Endothelial cell (in vitro differentiated cells): ENCODE data around the gene MCM10. TPM values are rescaled to one million over a fixed set of nuclear protein-coding genes. Genes with fewer than 3 reads are reported as not detected.
A peak's percentile ranks its signal among the peaks of the same experiment; 100 is the strongest.
"Not testable (repeated sequence)": the region's sequence is repeated elsewhere in the genome, so short reads cannot be mapped to it uniquely, and the experiment has no call there.

Experiments used
- DNase-seq: peaks from one replicate; pipeline ENCODE4 v3.0.0; 2021; ENCODE audit warnings: low spot score
- H3K27ac Mint-ChIP-seq: one replicate; pipeline ENCODE4 v1.8.0; 2021; ENCODE audit warnings: mixed read lengths, inconsistent platforms; ENCODE audit not compliant: unreplicated experiment
- H3K27me3 Mint-ChIP-seq: one replicate; pipeline ENCODE4 v1.8.0; 2021; ENCODE audit warnings: mild to moderate bottlenecking, moderate library complexity, mixed read lengths, inconsistent platforms; ENCODE audit not compliant: unreplicated experiment
- H3K36me3 Mint-ChIP-seq: one replicate; pipeline ENCODE4 v1.8.0; 2021; ENCODE audit warnings: mild to moderate bottlenecking, low read depth, mixed read lengths, inconsistent platforms; ENCODE audit not compliant: unreplicated experiment
- H3K4me1 Mint-ChIP-seq: one replicate; pipeline ENCODE4 v1.8.0; 2021; ENCODE audit warnings: mild to moderate bottlenecking, mixed read lengths, inconsistent platforms; ENCODE audit not compliant: unreplicated experiment
- H3K4me3 Mint-ChIP-seq: one replicate; pipeline ENCODE4 v1.8.0; 2021; ENCODE audit warnings: mild to moderate bottlenecking, mixed read lengths, inconsistent platforms; ENCODE audit not compliant: unreplicated experiment
- H3K9me3 Mint-ChIP-seq: one replicate; pipeline ENCODE4 v1.8.0; 2021; ENCODE audit warnings: mixed read lengths, inconsistent platforms; ENCODE audit not compliant: unreplicated experiment
- total RNA-seq: library from RNA; stranded (reverse); fragmentation: NEBNext Ultra II Directional; extraction: Animal tissue kit (Norgen Biotek cat#: 25700); gene quantifications from one replicate; pipeline ENCODE4 v1.2.1, GENCODE V29; 2021; ENCODE audit not compliant: unreplicated experiment
- TF ChIP-seq, protein P1 (sequence below): fragments of 200-600 bp; sonication (generic); IDR thresholded peaks from one replicate; pipeline ENCODE4 v1.5.0; 2021; ENCODE audit warnings: antibody characterized with exemption; ENCODE audit not compliant: unreplicated experiment

MCM10 gene
- total RNA-seq, 1 donor from 2014 or later: 7.0 TPM

DNA sequence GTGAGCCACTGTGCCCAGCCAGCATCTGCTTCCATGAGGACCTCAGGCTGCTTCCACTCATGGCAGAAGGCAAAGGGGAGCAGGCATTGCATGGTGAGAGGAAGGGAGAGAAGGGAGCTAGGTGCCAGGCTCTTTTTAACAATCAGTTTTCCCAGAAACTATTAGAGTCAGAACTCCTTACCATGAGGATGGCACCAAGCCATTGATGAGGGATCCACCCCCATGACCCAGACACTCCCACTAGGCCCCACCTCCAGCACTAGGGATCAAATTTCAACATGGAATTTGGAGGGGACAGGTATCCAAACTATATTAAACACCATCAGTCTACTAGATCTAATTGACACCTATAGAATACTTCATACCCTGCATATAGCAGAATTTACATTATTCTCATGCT, 14.2 kb upstream of the MCM10 start:
- no peak for DNase-seq
- no peak overlapping the region for H3K4me3 Mint-ChIP-seq
- no peaks in the 10 kb centered on the region for H3K9me3 Mint-ChIP-seq
- no peaks in the 10 kb centered on the region for H3K36me3 Mint-ChIP-seq
- TF ChIP-seq, protein P1, sequence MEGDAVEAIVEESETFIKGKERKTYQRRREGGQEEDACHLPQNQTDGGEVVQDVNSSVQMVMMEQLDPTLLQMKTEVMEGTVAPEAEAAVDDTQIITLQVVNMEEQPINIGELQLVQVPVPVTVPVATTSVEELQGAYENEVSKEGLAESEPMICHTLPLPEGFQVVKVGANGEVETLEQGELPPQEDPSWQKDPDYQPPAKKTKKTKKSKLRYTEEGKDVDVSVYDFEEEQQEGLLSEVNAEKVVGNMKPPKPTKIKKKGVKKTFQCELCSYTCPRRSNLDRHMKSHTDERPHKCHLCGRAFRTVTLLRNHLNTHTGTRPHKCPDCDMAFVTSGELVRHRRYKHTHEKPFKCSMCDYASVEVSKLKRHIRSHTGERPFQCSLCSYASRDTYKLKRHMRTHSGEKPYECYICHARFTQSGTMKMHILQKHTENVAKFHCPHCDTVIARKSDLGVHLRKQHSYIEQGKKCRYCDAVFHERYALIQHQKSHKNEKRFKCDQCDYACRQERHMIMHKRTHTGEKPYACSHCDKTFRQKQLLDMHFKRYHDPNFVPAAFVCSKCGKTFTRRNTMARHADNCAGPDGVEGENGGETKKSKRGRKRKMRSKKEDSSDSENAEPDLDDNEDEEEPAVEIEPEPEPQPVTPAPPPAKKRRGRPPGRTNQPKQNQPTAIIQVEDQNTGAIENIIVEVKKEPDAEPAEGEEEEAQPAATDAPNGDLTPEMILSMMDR: no peak
- no peaks in the 10 kb centered on the region for H3K4me1 Mint-ChIP-seq
- no peaks in the 10 kb centered on the region for H3K27me3 Mint-ChIP-seq
- no peak overlapping the region for H3K27ac Mint-ChIP-seq

DNA sequence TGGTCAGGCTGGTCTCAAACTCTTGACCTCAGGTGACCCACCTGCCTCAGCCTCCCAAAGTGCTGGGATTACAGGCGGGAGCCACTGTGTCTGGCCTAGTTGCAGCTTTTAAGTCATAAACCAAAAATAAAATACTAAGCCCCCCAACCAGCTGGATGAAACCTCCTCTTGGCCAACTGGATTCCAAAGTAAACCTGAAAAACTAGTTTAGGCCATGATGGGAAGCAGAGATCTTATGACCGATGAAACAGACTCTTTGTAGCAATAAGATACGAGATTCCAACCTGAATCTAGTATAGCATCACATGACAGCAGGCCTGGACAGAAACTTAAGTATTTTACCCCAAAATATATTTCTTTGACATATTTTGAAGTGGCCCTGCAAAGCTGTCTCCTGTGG, 9.1 kb upstream of the MCM10 start:
- no peak for DNase-seq
- Mint-ChIP-seq H3K9me3 (no peaks in the 10 kb centered on the region), H3K4me3 (no peak overlapping the region), H3K36me3 (no peaks in the 10 kb centered on the region), H3K27me3 (no peaks in the 10 kb centered on the region), H3K4me1 (no peaks in the 10 kb centered on the region), H3K27ac (no peak overlapping the region)
- TF ChIP-seq, protein P1: no peak

DNA sequence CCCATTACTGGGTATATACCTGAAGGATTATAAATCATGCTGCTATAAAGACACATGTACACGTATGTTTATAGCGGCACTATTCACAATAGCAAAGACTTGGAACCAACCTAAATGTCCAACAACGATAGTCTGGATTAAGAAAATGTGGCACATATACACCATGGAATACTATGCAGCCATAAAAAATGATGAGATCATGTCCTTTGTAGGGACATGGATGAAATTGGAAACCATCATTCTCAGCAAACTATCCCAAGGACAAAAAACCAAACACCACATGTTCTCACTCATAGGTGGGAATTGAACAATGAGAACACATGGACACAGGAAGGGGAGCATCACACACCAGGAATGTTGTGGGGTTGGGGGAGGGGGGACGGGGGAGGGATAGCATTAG, 5.5 kb upstream of the MCM10 start:
- H3K36me3 Mint-ChIP-seq, H3K4me1 Mint-ChIP-seq, H3K27ac Mint-ChIP-seq, DNase-seq, H3K4me3 Mint-ChIP-seq, H3K9me3 Mint-ChIP-seq, H3K27me3 Mint-ChIP-seq: not testable (repeated sequence)

DNA sequence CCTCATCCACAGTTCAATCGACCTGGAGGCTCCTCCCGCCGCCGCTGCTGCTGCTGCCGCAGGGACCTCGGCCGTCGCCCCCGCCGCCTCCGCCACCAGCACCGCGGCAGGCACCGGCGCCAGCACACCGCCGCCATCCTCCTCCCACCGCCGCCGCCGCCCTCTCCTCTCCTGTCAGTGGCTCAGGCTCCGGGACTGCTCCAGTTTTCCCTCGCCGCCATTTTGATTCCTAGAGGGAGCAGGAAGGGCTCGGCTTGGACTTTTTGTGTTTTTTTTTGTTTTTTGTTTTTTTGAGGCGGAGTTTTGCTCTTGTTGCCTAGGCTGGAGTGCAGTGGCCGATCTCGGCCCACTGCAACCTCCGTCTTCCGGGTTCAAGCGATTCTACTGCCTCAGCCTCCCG, 3.0 kb upstream of the MCM10 start:
- Mint-ChIP-seq H3K27me3 (peaks cover 2% of the 10 kb centered on the region), H3K27ac (no peak overlapping the region), H3K4me1 (peaks cover 10% of the 10 kb centered on the region), H3K4me3 (no peak overlapping the region), H3K9me3 (no peaks in the 10 kb centered on the region), H3K36me3 (no peaks in the 10 kb centered on the region)
- TF ChIP-seq, protein P1: no peak
- no peak for DNase-seq

DNA sequence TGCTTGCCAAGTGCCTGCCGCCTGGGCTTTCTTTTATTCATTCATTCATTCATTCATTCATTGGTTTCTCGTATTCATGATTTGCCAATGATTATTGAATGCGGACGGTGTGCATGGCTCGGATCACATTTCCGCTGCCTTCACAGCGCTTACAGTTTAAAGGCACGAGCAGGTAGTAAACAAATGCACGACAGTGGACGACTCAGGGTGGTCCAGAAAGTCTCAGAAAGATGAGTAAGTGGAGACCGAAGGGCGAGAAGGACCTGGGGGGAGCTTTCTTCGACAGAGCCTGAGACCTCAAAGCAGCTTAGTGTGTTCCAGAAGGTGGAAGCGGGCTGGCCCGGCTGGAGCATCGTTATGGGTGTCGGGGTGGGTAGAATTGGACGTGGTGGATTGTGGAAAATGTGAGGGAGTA, 506 bp downstream of the MCM10 start:
- Mint-ChIP-seq H3K27me3 (peaks cover 3% of the 10 kb centered on the region), H3K27ac (no peak overlapping the region), H3K36me3 (no peaks in the 10 kb centered on the region), H3K4me3 (peak overlapping the region; percentile 88), H3K4me1 (peaks cover 10% of the 10 kb centered on the region), H3K9me3 (no peaks in the 10 kb centered on the region)
- TF ChIP-seq, protein P1: no peak
- DNase-seq: peak; percentile 6

DNA sequence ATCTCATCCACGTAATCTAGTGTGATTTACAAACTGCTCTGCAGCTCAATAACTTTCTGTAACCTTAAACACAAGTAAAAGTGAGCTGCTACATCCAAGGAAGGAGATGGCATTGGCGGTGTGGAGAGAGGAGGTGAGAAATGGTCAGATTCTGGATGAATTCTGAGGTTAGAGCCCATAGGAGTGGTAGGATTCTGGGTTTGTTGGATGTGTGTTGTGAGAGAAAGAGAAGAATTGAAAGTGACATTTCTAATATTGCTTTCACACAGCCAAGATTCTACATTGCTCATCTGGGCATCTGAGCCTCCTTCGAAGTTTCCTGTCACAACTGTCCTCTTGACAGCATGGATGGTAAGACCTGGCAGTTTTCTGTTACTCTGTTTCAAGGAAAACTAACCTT, 2.5 kb downstream of the MCM10 start:
- Mint-ChIP-seq H3K4me3 (no peak overlapping the region), H3K36me3 (no peaks in the 10 kb centered on the region), H3K4me1 (peaks cover 10% of the 10 kb centered on the region), H3K27ac (no peak overlapping the region), H3K9me3 (no peaks in the 10 kb centered on the region), H3K27me3 (peaks cover 3% of the 10 kb centered on the region)
- no peak for DNase-seq
- TF ChIP-seq, protein P1: no peak
